NCI-H345 treated with DMSO at 0.1 percent for 48 hours (cell line): ENCODE results near the gene ANKH.
"Not testable (repeated sequence)": the region's sequence is repeated elsewhere in the genome, so short reads cannot be mapped to it uniquely, and the experiment has no call there.

Source experiments
- DNase-seq: peaks from one replicate; lab custom pipeline; 2025; ENCODE audit not compliant: unreplicated experiment; lab: John Stamatoyannopoulos, UW

Gene ANKH

DNA sequence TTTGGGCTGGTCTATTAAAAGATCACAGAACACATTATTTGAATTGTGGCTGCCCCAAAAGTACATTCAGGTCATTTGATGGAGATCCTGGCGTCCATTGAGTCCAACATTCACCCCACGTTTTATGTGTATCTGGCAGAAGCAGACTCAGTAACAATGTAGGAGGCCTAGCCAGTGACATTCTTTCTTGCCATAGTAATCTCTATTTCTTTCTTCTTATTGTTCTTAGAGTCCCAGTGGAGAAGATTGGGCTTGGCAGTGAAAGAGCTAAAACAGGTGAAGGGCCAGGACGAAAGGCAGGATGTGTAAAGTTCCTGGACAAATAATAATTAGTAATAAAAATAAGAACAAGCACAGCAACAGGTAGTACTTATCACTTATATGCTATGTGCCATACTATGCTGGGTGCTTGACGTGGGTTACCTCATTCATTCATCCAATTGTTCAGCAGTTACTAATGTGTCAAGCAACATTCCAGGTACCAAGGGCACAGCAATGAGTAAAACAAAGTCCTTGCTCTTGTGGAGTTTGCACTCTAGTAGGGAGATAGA is 12.6 kb upstream of the ANKH start:
- DNase-seq, result no peak

DNA sequence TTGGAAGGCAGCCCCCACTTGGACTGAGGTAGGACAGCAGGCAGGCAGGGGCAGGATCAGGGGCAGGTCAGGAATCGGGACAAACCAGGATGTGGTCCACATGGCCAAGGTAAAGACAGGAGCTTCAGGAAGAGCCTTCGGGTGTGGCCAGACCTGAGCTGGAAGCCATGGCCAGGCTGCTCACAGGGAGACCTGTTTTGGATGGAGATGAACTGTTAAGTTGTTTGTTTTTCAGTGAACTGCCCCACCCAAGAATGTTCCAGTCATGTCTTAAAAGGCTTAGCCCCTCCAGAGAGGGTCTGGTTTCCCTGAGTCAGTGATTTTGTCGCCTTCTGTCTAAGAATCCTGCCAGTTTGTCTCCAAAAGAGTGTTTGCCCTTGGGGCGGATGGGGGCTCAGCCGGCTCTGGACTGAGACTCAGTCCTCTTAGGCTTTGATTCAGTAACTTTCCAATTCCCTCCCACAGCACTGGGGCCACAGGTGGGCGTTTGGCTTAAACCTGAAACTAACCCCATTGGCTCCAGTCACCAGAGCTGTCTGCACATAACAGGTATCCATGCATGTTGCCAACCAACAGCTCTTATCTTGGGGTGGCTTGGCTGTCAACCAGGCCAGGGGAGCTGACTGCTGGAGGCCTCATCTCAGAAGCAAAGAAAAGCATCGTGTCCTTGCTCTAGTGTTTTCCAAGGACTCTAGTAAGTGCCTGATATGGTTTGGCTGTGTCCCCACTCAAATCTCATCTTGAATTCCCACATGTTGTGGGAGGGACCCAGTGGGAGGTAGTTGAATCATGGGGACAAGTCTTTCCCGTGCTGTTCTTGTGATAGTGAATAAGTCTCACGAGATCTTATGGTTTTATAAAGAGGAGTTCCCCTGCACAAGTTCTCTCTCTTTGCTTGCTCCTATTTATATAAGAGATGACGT is 11.3 kb upstream of the ANKH start:
- no peak for DNase-seq

DNA sequence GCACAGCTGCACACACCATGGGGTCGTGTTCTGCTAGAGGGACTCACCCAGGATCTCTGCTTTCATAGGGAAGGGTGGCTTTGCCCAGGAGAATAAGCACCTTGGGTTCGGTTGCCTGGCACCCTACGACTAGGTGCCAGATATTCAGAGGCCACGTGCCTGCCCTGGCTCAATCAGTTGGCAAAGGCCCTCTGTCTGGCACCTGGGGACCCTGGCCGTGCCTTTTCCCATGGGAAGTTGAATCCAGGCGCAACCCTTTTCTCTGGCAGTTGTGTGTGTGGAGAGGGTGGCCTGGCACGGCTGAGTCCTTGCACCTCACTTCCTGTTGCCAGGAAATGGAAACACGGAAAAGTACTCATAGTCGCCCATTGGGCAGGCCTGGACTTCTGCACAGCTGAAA is 10.2 kb upstream of the ANKH start:
- no peak for DNase-seq

DNA sequence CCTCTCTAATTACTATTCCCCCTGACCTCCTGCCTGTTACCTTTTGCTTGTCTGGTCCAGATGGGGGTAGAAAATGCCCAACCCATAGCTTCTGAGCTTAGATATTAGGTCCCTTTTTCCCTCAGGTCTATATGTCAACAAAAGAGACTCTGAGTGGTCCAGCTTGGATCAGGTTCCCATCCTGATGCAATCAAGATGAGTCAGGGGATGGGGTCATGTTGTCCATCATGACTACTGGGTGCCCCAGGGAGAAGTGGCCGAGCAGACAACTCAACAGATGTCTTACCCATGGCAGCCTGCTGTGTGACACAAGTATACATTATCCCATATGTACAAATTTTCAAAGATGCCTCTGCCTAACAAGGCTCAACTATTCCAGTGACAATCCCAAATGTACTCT is 9.1 kb upstream of the ANKH start:
- no peak for DNase-seq

DNA sequence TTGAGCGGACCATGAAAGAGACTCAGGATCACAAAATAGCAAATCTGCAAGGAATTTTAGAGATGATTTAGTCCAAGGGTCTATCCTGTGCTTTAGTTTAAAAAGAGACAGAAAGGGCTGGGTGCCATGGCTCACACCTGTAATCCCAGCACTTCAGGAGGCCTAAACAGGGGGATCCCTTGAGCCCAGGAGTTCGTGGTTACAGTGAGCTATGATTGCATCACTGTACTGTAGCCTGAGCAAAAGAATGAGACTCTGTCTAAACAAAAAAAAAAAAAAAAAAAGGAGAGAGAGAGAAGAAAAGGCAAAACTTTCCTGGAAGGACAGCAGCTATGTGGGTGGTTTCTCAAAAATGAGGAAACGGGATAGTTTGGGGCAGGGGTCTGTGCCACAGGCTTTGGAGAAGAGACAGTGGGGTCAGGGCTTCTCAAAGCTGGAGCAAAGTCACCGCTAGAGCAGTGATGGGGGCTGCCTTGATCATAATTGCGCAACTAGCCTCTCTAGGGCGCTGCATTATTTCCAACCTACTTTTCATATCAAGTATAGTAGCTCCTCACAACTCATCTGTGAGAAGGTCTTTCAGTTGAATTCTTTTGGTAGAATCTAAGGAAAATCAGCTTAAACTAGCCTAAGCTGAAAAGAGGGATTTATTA is 8.5 kb upstream of the ANKH start:
- no peak for DNase-seq

DNA sequence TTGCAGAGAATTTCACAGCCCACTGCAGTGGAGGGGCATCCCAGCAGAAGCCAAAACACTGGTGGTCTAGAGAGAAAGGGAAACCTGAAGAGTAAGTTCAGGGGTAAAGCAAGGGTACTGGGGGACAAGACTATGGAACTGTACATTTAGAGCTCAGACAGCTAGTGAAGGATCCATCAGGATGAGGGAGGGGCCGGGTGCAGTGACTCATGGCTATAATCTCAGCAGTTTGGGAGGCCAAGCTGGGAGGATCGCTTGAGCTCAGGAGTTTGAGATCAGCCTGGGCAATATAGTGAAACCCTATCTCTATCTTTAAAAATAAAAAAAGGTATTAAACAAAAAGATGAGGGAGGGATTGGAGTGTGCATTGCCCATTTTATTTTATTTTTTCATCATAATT is 7.8 kb upstream of the ANKH start:
- DNase-seq, result no peak

DNA sequence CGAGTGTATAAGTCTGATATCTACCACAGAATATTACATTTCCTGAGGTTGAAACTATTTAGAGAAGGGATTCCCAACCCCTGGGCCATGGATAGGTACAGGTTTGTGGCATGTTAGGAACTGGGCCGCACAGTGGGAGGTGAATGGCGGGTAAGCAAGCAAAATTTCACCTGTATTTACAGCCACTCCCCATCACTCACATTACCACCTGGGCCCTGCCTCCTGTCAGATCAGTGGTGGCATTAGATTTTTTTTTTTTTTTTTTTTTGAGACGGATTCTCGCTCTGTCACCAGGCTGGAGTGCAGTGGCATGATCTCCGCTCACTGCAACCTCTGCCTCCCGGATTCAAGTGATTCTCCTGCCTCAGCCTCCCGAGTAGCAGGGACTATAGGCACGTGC is 6.6 kb upstream of the ANKH start:
- DNase-seq, result not testable (repeated sequence)

DNA sequence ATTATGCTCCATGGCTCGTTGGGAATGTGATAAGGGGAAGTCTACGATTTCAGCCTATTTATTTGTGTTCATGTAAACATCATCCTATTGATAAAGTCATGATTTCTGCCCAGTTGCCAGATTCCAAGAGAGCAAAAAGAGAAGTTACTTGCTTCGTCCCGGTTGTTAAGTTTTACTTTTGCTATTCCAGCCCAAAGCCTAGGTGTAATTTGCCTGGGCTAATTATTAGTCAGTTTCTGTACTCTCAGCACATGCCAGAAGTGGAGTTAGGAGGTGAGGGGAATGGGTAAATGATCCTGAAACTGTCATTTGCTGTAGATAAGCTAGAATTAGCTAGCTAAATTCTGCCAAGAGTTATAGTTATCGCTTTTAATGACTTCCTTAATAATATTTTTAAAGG is 4.5 kb upstream of the ANKH start:
- DNase-seq, result no peak

DNA sequence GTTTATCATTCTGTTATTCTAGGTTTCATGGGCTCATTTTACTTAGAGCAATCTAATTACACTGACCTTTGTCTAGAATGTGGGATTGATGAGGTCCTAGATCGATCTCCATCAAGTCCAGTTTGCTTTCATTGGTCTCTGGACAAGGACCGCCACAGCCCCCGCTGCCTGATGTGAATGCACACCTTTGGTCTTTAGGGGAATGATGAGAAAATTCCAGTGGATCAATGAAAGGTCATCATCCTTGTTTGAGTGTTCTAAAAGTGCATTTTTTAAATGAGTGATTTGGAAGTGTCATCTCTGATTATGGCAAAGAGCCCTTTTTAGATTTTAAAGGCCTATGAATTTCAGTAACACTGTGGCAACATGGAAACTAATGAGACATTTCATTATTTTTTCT is 2.2 kb upstream of the ANKH start:
- DNase-seq, result no peak

DNA sequence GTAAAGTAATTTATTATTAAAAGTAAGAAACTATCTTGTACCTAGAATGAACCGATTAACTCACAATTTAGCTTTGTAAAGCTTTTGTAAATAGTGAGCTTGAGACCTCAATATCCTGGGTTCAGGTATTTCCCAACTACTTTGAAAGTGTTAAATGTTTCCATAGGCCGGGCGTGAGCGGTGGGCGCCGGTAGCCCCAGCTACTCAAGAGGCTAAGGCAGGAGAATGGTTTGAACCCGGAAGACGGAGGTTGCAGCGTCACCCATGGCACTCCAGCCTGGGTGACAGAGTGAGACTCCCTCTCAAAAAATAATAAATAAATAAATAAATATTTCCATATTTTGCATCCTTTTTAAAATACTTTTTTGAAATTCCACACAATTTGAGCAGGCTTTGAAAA is 1.5 kb upstream of the ANKH start:
- DNase-seq, result no peak

DNA sequence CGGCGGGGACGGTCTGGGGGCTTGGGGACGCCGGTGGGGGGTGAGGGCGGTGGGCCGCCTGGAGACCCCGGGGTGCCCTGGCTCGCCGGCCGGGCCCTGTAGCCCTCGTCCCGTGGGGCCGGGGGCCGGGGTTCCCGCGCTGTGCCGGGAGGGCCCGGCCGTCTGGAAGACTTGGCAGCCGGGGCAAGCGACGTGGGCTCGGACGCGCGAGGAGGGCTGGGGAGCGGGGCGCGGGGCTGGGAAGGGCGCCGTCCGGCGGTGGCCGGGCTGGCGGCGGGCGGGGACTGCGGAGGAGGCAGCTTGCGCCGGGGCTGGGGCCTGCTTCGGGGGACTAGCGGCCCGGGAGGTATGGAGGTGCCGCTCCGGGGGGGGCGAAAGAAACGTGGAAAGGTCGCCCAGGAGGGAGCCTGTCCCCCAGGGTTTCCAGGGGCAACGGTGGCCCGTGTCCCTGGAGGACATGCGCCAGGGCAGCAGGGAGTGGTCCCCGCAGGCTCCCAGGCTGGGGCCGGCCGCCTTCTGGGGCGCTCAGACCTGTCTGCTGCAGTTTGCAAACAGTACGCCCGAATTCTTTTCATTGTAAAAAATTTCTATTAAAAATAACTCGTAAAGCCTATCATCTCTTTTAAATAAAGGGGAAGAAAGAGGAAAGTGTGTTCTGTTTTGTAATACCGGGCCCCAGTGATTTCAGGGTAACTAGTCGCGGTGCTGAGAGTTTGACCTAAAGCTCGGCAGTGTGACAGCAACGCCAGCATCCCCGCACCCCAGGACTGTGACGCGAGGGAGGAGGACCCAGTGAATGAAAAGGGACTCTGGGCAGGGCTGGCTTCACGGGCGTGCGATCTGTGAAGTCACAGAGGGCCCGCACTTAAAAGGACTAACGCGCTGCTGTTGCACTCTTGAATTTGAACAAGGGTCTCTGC is 752 bp upstream of the ANKH start:
- DNase-seq, result no peak

DNA sequence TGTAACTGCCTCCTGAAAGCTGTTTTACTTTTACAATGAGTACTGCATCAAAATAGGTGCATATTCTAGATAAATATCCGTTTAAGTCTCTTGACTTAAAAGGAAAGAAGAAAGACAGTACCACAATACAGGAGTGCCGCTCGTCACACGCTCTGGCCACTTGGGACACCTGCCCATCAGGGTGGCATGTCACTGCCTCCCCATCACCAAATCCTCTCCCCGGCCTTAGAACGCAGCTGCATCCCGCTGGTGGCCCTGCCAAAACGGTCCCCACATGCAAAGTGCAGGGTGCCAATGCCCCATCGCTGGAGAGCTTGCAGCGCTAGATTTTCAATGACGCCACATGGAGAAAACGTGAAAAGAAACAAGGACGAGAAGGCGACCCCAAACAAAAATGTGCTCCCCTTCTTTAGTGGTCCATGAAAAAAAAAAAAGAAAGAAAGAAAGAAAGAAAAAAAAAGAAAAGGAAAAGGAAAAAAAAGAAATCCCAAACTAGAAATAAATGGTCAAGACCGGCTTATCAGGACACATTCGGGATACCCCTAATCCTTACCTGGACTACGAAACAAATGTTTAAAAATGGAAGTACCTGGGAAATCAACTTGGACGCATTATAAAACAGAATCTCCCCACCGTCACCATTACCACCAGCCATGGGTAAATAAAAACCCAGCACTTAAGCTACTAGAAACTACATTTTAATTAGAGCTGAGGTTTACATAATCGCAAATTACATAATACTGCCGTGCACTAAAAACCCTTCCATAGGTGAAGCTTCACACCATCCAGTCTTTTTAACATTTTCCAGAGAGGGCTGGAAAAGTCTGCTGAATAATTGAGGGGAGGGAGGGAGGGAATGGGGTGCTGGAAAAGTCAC is 1.0 kb downstream of the ANKH start:
- no peak for DNase-seq

DNA sequence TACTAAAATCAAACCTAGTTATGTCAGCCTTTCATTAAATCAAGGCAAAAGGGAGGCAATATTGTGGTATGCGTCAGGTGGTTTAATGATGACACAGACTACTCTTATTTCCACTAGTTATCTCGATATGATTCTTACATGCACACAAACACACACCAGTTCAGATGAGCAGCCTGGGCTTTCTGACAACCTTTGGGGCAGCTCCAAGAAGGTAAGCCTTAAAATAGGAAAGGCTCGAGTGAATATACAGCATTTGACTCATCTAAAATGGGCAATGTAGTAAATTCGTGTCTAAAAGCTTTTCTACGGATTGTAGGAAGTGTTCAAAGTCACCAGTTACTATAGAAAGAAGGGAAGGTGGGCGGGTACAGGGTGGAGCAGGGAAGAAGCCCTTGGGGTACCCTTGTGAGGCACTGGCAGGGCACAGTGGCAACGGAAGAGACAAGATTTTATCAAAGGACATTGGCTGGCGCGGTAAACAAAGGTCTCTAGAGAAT is 1.9 kb downstream of the ANKH start:
- no peak for DNase-seq

DNA sequence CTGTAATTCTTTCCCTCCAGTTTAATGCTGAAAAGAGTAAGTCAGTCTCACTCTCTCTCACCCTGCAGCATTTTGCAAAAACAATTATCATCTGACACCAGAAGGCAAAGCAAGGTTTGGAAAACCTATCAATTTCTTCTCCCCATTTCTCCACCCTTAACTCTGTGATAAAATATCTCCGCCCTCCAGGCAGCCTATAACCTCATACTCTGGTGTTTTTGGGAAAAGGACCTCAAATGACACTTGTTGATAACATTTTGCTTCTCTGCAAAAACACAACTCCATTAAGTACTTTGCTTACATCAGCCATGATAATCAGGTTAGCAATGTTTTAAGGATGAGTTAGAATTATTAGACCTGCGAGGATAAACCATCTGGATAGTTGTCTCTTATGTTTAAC is 2.3 kb downstream of the ANKH start:
- no peak for DNase-seq

DNA sequence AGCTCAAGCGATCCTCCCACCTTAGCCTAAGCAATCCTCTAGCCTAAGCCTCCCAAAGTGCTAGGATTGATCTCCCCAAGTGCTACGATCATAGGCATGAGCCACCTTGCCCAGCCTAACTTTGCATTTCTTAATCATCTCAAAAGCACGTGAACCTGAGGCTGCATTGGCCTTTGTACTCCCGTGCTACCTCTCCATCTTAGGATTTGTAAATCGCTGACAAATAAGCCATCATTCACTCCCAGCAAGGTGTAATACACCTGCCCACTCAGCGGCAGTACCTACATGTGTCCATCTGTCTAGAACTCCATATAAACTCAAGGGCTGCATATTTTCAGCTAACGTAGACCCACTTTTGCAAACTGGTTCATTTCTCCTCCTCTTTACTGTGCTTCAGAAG is 2.8 kb downstream of the ANKH start:
- no peak for DNase-seq

DNA sequence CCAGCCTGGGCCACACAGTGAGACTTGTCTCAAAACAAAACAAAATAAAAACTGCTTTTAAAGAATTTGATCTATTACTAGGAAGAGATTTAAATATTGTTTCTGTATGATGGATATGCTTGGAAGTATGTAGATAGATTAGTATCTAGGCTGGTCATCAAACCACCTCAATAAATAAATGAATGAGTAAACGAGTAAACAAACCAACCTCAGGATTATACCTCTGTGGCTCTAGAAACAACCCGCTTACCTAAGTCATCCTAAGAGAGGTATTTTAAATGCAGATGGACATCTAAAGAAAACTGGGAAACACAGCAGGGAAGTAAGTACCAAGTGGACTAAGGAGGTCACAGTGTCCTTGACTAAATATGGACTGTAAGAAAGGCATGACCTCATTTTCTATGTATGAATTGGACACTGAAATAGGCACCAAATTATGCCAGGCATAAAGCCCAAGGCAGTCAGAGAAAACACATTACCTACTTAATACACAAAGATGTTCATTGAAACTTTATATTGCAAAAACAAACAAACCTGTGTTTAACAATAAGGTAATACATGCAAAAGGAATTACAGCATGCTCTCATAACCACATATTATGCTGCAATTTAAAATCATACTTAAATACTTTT is 7.3 kb downstream of the ANKH start:
- no peak for DNase-seq

DNA sequence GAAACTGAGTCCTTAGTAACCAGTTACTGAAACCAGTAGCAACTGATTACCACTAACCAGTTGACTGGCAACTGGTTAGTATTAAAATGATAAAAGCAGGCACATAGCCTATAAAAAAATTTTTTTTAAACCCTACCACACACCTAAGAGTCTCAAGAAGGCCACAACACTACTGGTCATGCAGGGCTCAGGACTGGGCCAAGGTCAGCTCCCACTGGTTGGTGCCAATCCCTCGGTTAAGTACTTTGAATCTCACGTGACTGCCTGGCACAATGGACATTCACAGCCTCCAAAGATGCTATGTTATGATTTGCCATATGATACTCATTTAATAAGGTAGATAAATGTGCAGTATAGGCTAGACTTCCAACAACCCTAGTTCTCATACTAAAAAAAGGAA is 8.5 kb downstream of the ANKH start:
- no peak for DNase-seq

DNA sequence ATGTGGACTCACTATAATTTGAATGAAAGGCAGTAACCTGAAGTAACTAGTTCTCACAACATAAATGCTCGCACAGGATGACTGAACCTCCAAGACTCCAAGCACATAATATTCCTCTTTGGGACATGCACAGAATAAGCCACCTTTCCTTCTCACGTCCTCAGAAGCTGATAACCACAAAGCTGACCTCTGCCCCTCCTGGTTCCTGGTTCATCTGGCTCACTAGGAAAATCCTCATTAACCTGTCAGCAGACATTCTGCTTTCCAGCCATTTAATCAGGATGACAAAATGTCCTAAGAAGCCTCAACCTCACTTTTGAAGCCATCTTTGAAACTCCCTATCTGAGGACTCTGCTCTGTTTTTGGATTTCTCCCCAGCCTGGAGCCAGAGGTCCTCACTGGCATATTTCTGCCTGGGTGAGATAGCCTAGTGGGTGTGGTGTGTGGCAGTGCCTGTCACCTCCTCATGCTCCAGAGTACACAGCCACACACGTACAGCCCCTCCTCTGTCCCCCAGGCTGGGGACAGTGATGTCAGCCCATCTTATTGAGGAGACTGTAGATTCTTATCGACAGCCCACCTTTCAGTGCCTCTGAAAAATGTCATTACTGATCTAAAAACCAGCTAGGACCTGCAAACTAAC is 10.3 kb downstream of the ANKH start:
- DNase-seq, result no peak

DNA sequence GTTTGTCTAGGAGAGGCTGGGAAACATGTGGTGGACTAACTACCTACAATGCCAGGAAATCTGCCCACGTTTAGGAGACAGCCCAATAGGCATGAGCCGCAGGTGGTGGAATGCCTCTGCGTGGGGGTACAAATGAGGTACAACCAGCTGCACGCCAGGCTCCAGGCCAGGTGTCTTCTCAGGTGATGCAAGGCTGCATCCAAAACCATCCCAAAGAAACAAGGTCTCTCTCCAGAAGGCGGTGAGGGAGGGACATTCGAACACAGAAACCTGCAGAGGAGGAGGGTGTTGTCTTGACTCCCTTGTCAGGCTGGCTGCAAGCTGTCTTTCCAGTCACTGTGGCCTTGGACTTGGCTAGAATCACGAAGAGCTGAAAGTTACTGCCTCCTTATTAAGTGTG is 11.6 kb downstream of the ANKH start:
- no peak for DNase-seq
